C4-2B (cell line): ENCODE measurements around the gene SNRNP25.

Source experiments
- CTCF ChIP-seq: fragments of 450-650 bp; conservative IDR thresholded peaks from 2 replicates; pipeline ENCODE4 v1.5.1; 2017; ENCODE audit warnings: mild to moderate bottlenecking
- ZFX ChIP-seq: fragments of 450-650 bp; IDR thresholded peaks from 2 replicates; pipeline ENCODE4 v1.6.1; 2017

- TF ChIP-seq CTCF (no peak), ZFX (no peak)
Observed at GRCh38 chr16:77807-78443, 24.3 kb downstream of the SNRNP25 start, which contains the start of gene MPG.
